OCI-LY7 (cell line): Measurements from ENCODE around the gene SPTB. TPM values are rescaled to one million over a fixed set of nuclear protein-coding genes. Genes with fewer than 3 reads are reported as not detected.

Source experiments
- BruUV-seq: library from RNA; stranded (reverse); fragments of 400-500 nt; replicated peaks from 2 replicates; lab custom pipeline; 2021; lab: Mats Ljungman, UMichigan
- CTCF ChIA-PET: fragments of 300-600 bp; sonication (Branson Sonifier 250); formaldehyde crosslinking; loops from one replicate; lab custom pipeline; 2022; ENCODE audit warnings: antibody characterized with exemption; ENCODE audit not compliant: unreplicated experiment; lab: Charles Lee
- POLR2A ChIA-PET: fragments of 300-600 bp; sonication (Branson Sonifier 250); formaldehyde crosslinking; loops from one replicate; lab custom pipeline; 2022; ENCODE audit warnings: antibody characterized with exemption; lab: Charles Lee
- DNase-seq: peaks from one replicate; pipeline ENCODE4 v3.0.0-alpha.2; 2015; ENCODE audit warnings: low spot score
- H2AFZ ChIP-seq: fragments of 200-600 bp; sonication (generic), shearing (Covaris generic); 2 replicates; pipeline ENCODE4 v1.6.1; 2014; ENCODE audit warnings: mild to moderate bottlenecking, antibody characterized with exemption, low read length, moderate library complexity
- H3K27ac ChIP-seq: fragments of 200-600 bp; sonication (generic); 2 replicates; pipeline ENCODE4 v1.5.1; 2014; ENCODE audit warnings: mixed run types, low read depth, mild to moderate bottlenecking, moderate library complexity, low read length, inconsistent platforms; ENCODE audit not compliant: poor library complexity, severe bottlenecking
- H3K36me3 ChIP-seq: fragments of 200-600 bp; sonication (generic); 2 replicates; pipeline ENCODE4 v1.6.1; 2014; ENCODE audit warnings: mild to moderate bottlenecking, antibody characterized with exemption, low read length, moderate library complexity, mixed read lengths; ENCODE audit not compliant: insufficient read depth
- H3K4me1 ChIP-seq: fragments of 200-600 bp; sonication (generic); 2 replicates; pipeline ENCODE4 v1.5.1; 2014; ENCODE audit warnings: mild to moderate bottlenecking, low read length; ENCODE audit not compliant: insufficient read depth, poor library complexity, severe bottlenecking
- H3K4me2 ChIP-seq: fragments of 200-600 bp; sonication (generic); 2 replicates; pipeline ENCODE4 v1.6.1; 2014; ENCODE audit warnings: mild to moderate bottlenecking, low read length
- H3K4me3 ChIP-seq: fragments of 200-600 bp; sonication (generic); 2 replicates; pipeline ENCODE4 v1.5.1; 2014; ENCODE audit warnings: mild to moderate bottlenecking, low read depth, low read length; ENCODE audit not compliant: poor library complexity, severe bottlenecking
- H3K79me2 ChIP-seq: fragments of 200-600 bp; sonication (generic); 2 replicates; pipeline ENCODE4 v1.6.1; 2016; ENCODE audit warnings: low read depth, mild to moderate bottlenecking, low read length, moderate library complexity, mixed read lengths; ENCODE audit not compliant: insufficient read depth
- H3K9me2 ChIP-seq: fragments of 200-600 bp; sonication (generic); 2 replicates; pipeline ENCODE4 v1.6.1; 2016; ENCODE audit warnings: mild to moderate bottlenecking, low read length, mixed read lengths; ENCODE audit not compliant: insufficient read depth
- H3K9me3 ChIP-seq: fragments of 200-600 bp; sonication (generic); 2 replicates; pipeline ENCODE4 v1.6.1; 2014; ENCODE audit warnings: mild to moderate bottlenecking, mixed run types, low read length, mixed read lengths
- H4K20me1 ChIP-seq: fragments of 200-600 bp; sonication (generic); 2 replicates; pipeline ENCODE4 v1.6.1; 2014; ENCODE audit warnings: mild to moderate bottlenecking, antibody characterized with exemption, low read length, moderate library complexity, mixed read lengths; ENCODE audit not compliant: insufficient read depth
- CTCF ChIP-seq: fragments of 200-600 bp; sonication (generic); conservative IDR thresholded peaks from 2 replicates; pipeline ENCODE4 v1.5.1; 2014; ENCODE audit warnings: mild to moderate bottlenecking, antibody characterized with exemption, low read length, moderate library complexity, mixed read lengths
- EZH2phosphoT487 ChIP-seq: fragments of 200-600 bp; sonication (generic); IDR thresholded peaks from 2 replicates; pipeline ENCODE4 v1.6.1; 2018; ENCODE audit warnings: low read depth, borderline replicate concordance, mild to moderate bottlenecking, mixed run types, antibody characterized with exemption, low read length, moderate library complexity, mixed read lengths
- intact Hi-C: fragments of 100-400 bp; cut with micrococcal nuclease; formaldehyde crosslinking; loops from one replicate; pipeline ENCODE4 v1.10.0; 2022; ENCODE audit not compliant: unreplicated experiment
- total RNA-seq, 2 experiments: library from RNA; depleted of rRNA in 1 of 2; stranded (reverse); fragments of >200 nt in 1 of 2; shearing (Covaris generic) in 1 of 2; gene quantifications; 2 replicates each; pipeline ENCODE4 v1.2.3, GENCODE V29; 2014 to 2022

Gene SPTB
- total RNA-seq, 2 experiments from 2014 or later: not detected

- TF ChIP-seq CTCF: no peak
- TF ChIP-seq EZH2phosphoT487: no peak
- no peak overlapping the region for H3K4me3 ChIP-seq
- DNase-seq: no peak
- H2AFZ ChIP-seq: no peak overlapping the region
- H3K4me1 ChIP-seq: no peaks in the 10 kb centered on the region
- intact Hi-C loops: no loop called here
- no peak overlapping the region for H3K4me2 ChIP-seq
- POLR2A ChIA-PET: no interaction called here
- no peak overlapping the region for H3K27ac ChIP-seq
- BruUV-seq: no TSS peak
- no peaks in the 10 kb centered on the region for H3K9me3 ChIP-seq
- H3K36me3 ChIP-seq: no peaks in the 10 kb centered on the region
- CTCF ChIA-PET: no interaction called here
- no peaks in the 10 kb centered on the region for H4K20me1 ChIP-seq
- H3K79me2 ChIP-seq: no peaks in the 10 kb centered on the region
- no peaks in the 10 kb centered on the region for H3K9me2 ChIP-seq
Measured at GRCh38 chr14:64736271-64737169, 143.2 kb downstream of the SPTB start.

- Histone ChIP-seq H3K9me2 (no peaks in the 10 kb centered on the region), H3K4me2 (no peak overlapping the region), H3K9me3 (no peaks in the 10 kb centered on the region), H3K27ac (no peak overlapping the region), H3K79me2 (no peaks in the 10 kb centered on the region), H3K36me3 (no peaks in the 10 kb centered on the region), H3K4me1 (no peaks in the 10 kb centered on the region), H3K4me3 (no peak overlapping the region), H4K20me1 (no peaks in the 10 kb centered on the region), H2AFZ (no peak overlapping the region)
- POLR2A ChIA-PET: no interaction called here
- DNase-seq: no peak
- BruUV-seq: no TSS peak
- CTCF ChIA-PET: no interaction called here
- no peak for TF ChIP-seq CTCF
- intact Hi-C loops: no loop called here
Measured at GRCh38 chr14:64734990-64735389, 144.7 kb downstream of the SPTB start.

GRCh38 chr14:64733899-64734298 lies 145.8 kb downstream of the SPTB start:
- H3K27ac ChIP-seq: no peak overlapping the region
- no TSS peak for BruUV-seq
- no peaks in the 10 kb centered on the region for H3K36me3 ChIP-seq

More at GRCh38 chr14:64733899-64734298, 145.8 kb downstream of the SPTB start:
- no peak for DNase-seq
- H3K9me3 ChIP-seq: no peaks in the 10 kb centered on the region
- no peak for TF ChIP-seq EZH2phosphoT487
- no peak for TF ChIP-seq CTCF
- no peak overlapping the region for H3K4me2 ChIP-seq
- intact Hi-C loops: no loop called here
- H3K79me2 ChIP-seq: no peaks in the 10 kb centered on the region
- ChIA-PET CTCF (no interaction called here), POLR2A (interaction anchor here (1.2 kb wide), 1 partner anchor 17 kb away, joined by 3 read pairs; no protein-coding TSS in a partner anchor)
- H3K9me2 ChIP-seq: no peaks in the 10 kb centered on the region
- H4K20me1 ChIP-seq: no peaks in the 10 kb centered on the region
- H2AFZ ChIP-seq: no peak overlapping the region
- H3K4me3 ChIP-seq: no peak overlapping the region
- no peaks in the 10 kb centered on the region for H3K4me1 ChIP-seq
